T-helper 17 cell (primary cell): Measurements from ENCODE around the gene CES3. TPM values are rescaled to one million over a fixed set of nuclear protein-coding genes. Genes with fewer than 3 reads are reported as not detected.
"Not testable (repeated sequence)": the region's sequence is repeated elsewhere in the genome, so short reads cannot be mapped to it uniquely, and the experiment has no call there.

Experiments used
- ATAC-seq: fragments of 150-1000 bp; cut with Tn5 transposase; 2 replicates; pipeline ENCODE4 v1.10.0; 2021; ENCODE audit warnings: mild to moderate bottlenecking, moderate library complexity
- DNase-seq, 3 donors: peaks; one replicate each; pipeline versions ENCODE4 v3.0.0 to v3.0.0-alpha.2; 2020 to 2021
- H3K9me3 ChIP-seq: one replicate; pipeline ENCODE4 v1.7.0; 2013; ENCODE audit warnings: low read length, mild to moderate bottlenecking; ENCODE audit not compliant: control insufficient read depth, poor library complexity, severe bottlenecking
- H3K27ac Mint-ChIP-seq: one replicate; pipeline ENCODE4 v1.8.0; 2022; ENCODE audit warnings: mild to moderate bottlenecking, moderate library complexity, mixed read lengths
- H3K27me3 Mint-ChIP-seq: one replicate; pipeline ENCODE4 v1.8.0; 2022; ENCODE audit warnings: mixed read lengths
- H3K36me3 Mint-ChIP-seq: one replicate; pipeline ENCODE4 v1.8.0; 2022; ENCODE audit warnings: low read depth, mixed read lengths
- H3K4me1 Mint-ChIP-seq: one replicate; pipeline ENCODE4 v1.8.0; 2022; ENCODE audit warnings: mild to moderate bottlenecking, mixed read lengths
- H3K4me3 Mint-ChIP-seq: one replicate; pipeline ENCODE4 v1.8.0; 2022; ENCODE audit warnings: mild to moderate bottlenecking, moderate library complexity, mixed read lengths
- total RNA-seq, 4 donors: library from RNA in 2 of 4; stranded (reverse) in 2 of 4; gene quantifications; one replicate each; pipeline ENCODE4 v1.2.3 and lab custom pipeline; 2022 to 2026

The CES3 gene
- total RNA-seq, 2 donors from 2014 or later, result 0.63 to 1.3 TPM

DNA sequence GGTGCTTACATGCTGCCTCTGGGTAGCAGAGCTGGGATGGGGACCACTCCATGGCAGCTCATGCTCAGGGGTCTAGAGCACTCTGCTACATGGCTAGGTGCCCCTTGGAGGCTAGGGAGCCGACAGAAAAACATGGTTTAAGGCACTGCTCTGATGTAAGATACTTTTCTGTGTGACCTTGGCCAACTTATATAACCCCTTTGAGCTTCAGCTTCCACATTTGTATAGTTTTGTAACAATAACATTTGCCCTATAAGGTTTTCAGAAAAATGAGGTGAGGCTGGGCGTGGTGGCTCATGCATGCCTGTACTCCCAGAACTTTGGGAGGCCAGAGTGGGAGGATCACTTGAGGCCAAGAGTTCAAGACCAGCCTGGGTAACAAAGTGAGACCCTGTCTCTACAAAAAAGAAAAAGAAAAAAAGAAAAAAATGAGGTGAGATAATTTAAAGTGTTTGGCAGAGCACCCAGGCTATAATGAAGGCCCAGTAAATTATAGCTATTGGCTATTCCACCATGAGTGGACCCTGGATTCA lies 30.5 kb downstream of the CES3 start:
- peaks cover 4% of the 10 kb centered on the region for H3K4me1 Mint-ChIP-seq
- DNase-seq (no peak), ATAC-seq (no peak)
- H3K27ac Mint-ChIP-seq, result peak overlapping the region; percentile 21
- H3K4me3 Mint-ChIP-seq, result no peak overlapping the region
- H3K27me3 Mint-ChIP-seq, result no peaks in the 10 kb centered on the region
- H3K36me3 Mint-ChIP-seq, result no peaks in the 10 kb centered on the region
- H3K9me3 ChIP-seq, result no peaks in the 10 kb centered on the region

DNA sequence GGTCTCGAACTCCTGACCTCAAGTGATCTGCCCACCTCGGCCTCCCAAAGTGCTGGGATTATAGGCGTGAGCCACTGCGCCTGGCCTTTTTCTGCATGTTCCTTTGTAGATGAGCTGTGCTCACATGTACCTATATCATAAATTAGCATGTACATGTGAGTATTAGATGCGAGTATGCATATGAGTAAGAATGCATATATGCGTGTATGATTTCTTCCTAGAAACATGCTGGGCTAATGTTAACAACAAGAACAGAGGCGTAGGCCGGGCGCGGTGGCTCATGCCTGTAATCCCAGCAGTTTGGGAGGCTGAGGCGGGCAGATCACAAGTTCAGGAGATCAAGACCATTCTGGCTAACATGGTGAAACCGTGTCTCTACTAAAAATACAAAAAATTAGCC lies 32.5 kb downstream of the CES3 start:
- not testable (repeated sequence) for H3K4me3 Mint-ChIP-seq

DNA sequence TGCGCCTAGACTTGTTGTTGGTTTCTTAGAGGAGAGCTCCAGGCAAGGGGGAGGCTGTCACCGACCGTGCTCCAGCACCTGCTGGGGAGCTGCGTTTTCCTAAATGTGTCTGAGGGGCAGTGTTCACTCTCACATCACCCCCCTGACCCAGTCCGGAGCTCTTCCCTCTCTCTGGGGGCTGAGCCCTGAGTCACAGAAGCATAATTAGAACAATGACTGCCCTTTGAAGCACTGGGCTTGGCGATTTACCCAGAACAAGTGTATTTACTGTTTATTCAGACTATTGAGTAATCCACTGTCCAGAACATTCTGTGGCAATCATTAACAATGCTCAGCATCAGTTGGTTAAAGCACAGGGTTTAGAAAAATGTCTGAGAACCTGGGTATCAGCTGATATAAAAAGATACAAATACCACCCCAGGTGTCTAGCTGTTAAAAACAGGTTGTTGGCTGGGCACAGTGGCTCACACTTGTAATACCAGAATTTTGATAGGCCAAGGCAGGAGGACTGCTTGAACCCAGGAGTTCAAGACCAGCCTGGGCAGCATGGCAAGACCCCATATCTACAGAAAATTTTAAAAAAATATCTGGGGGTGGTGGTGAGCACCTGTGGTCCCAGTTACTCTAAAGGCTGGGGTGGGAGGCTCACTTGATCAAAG lies 35.4 kb downstream of the CES3 start:
- ATAC-seq (no peak), DNase-seq (no peak)
- no peak overlapping the region for H3K4me3 Mint-ChIP-seq
- H3K4me1 Mint-ChIP-seq, result peaks cover 11% of the 10 kb centered on the region
- H3K27ac Mint-ChIP-seq, result no peak overlapping the region
- no peaks in the 10 kb centered on the region for H3K36me3 Mint-ChIP-seq
- H3K27me3 Mint-ChIP-seq, result no peaks in the 10 kb centered on the region
- no peaks in the 10 kb centered on the region for H3K9me3 ChIP-seq

More for the DNA sequence above, 32.5 kb downstream of the CES3 start:
- H3K36me3 Mint-ChIP-seq, H3K27me3 Mint-ChIP-seq, H3K4me1 Mint-ChIP-seq, ATAC-seq, H3K9me3 ChIP-seq, H3K27ac Mint-ChIP-seq, DNase-seq: not testable (repeated sequence)

DNA sequence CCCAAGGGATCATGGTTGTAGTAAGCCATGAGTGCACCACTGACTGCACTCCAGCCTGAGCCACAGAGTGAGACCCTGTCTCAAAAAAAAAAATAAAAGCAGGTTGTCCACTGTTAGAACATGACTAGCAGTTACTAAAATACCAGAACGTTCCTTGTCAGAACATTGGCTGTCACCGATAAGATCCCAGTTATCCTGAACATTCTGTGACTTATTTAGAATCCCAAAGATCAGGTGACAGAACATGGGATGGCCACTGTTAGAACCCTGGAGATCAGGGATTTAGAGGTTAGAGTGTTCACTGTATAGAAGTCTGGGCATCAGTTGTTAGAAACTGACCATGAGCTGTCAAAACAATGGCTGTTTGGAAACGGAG lies 35.9 kb downstream of the CES3 start:
- peak overlapping the region; percentile 19 for H3K27ac Mint-ChIP-seq
- H3K9me3 ChIP-seq, result no peaks in the 10 kb centered on the region
- H3K4me3 Mint-ChIP-seq, result no peak overlapping the region
- H3K36me3 Mint-ChIP-seq, result no peaks in the 10 kb centered on the region
- DNase-seq (no peak), ATAC-seq (no peak)
- H3K4me1 Mint-ChIP-seq, result peaks cover 16% of the 10 kb centered on the region
- no peaks in the 10 kb centered on the region for H3K27me3 Mint-ChIP-seq

DNA sequence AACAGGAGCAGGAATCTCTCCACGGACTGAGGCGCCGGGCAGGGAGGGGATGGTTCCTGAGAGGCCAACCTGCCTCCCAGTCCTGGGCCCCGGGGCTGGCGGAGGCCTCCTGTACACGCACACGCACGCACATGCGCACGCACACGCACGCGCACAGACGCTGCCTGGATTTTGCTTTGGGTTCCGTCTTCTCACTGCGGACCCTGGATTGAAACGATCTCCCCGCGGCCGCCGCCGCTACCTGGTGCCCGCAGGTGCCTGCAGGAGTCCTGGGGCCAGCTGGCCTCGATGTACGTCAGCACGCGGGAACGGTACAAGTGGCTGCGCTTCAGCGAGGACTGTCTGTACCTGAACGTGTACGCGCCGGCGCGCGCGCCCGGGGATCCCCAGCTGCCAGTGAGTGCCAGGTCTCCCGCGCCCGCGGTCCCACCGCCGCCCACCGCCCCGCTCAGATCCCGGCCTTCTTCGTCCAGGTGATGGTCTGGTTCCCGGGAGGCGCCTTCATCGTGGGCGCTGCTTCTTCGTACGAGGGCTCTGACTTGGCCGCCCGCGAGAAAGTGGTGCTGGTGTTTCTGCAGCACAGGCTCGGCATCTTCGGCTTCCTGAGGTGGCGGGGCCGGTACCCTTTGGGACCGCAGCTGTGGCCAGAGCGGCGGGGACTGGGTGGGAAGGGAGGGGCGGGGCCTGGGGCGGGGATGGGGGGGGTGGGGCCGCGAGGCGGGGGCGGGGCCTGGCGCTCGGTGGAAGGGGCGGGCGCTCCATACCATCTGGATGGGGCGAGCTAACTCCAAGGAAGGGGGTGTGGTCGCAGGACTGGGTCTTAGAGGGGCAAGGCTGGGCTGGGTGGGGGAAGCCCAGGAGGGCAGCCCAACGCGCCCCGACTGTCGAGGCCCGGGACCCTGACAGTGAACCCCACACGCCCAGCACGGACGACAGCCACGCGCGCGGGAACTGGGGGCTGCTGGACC lies 39.6 kb downstream of the CES3 start:
- H3K27me3 Mint-ChIP-seq, result no peaks in the 10 kb centered on the region
- ATAC-seq (peak; percentile 84), DNase-seq (peak; percentile 44 to 54 (median 46))
- H3K36me3 Mint-ChIP-seq, result no peaks in the 10 kb centered on the region
- no peaks in the 10 kb centered on the region for H3K9me3 ChIP-seq
- peak overlapping the region; percentile 85 for H3K27ac Mint-ChIP-seq
- peak overlapping the region; percentile 88 for H3K4me3 Mint-ChIP-seq
- peaks cover 20% of the 10 kb centered on the region for H3K4me1 Mint-ChIP-seq

DNA sequence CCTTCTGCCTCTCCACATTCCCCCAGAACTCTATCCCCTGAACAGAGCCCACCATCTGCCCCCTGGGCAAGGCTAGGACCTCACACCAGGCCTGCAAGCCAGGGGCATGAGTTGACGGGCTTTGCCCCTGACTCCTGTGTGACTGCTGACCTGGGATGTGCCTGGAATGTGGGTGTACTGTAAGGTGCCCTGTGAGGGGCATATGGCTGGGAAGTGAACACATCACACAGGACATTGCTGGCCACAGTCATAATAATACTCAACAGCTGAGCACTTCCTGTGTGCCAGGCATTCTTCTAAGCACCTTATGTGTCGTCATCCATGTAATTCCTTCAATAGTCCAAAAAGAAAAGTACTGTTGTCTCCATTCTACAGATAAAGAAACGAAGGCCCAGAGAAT lies 40.7 kb downstream of the CES3 start:
- no peak for ATAC-seq
- H3K27ac Mint-ChIP-seq, result peak overlapping the region; percentile 76
- H3K4me1 Mint-ChIP-seq, result peaks cover 20% of the 10 kb centered on the region
- no peak for DNase-seq
- H3K36me3 Mint-ChIP-seq, result no peaks in the 10 kb centered on the region
- peak overlapping the region; percentile 88 for H3K4me3 Mint-ChIP-seq
- H3K27me3 Mint-ChIP-seq, result no peaks in the 10 kb centered on the region
- no peaks in the 10 kb centered on the region for H3K9me3 ChIP-seq

DNA sequence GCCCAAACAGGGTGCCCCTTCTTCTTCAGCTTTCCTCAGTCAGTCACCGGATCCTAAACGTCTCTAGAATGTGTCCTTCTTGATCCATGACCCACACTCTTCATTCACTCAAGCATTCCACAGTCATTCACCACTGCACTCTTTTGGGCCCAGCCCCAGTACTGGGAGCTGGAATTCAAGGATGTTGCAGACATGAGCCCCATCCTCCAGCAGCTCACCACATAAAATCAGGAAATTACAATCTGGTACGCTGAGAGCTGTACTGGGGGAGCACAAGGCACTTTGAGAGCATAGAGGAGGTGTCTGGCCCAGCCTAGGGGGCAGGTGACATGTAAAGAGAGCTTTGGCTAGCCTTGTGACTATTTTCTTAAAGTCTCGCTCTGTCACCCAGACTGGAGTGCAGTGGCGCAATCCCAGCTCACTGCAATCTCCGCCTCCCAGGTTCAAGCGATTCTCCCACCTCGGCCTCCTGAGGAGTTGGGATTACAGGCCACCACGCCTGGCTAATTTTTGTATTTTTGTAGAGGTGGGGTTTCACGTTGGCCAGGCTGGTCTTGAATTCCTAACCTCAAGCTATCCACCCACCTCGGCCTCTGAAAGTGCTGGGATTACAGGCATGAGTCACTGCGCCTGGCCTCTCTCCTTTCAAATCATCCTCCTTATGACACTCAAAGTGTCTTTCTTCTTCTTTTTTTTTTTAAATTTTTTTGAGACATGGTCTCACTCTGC lies 46.0 kb downstream of the CES3 start:
- H3K27me3 Mint-ChIP-seq, result no peaks in the 10 kb centered on the region
- peaks cover 5% of the 10 kb centered on the region for H3K4me1 Mint-ChIP-seq
- H3K27ac Mint-ChIP-seq, result peak overlapping the region; percentile 66
- no peak overlapping the region for H3K4me3 Mint-ChIP-seq
- DNase-seq (no peak), ATAC-seq (no peak)
- H3K9me3 ChIP-seq, result no peaks in the 10 kb centered on the region
- no peaks in the 10 kb centered on the region for H3K36me3 Mint-ChIP-seq

DNA sequence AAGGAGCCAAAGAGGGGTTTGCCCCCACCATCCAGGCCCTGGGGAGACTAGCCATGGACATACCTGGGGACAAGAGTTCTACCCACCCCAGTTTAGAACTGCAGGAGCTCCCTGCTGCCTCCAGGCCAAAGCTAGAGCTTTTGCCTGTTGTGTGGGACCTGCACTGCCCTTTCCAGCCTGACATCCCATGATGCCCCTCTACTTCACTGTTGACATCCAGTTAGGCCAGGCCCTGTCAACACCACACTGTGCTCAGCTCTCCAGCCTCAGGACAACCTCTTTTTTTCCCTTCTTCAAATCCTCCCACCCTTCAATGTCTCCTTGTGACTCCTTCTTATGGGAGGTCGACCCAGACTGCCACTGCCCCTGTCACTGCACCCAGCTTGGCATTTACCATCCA lies 48.1 kb downstream of the CES3 start:
- H3K36me3 Mint-ChIP-seq, result no peaks in the 10 kb centered on the region
- ATAC-seq, result no peak
- H3K4me1 Mint-ChIP-seq, result peaks cover 6% of the 10 kb centered on the region
- H3K4me3 Mint-ChIP-seq, result no peak overlapping the region
- peak overlapping the region; percentile 66 for H3K27ac Mint-ChIP-seq
- DNase-seq, result no peak
- no peaks in the 10 kb centered on the region for H3K27me3 Mint-ChIP-seq
- H3K9me3 ChIP-seq, result no peaks in the 10 kb centered on the region

DNA sequence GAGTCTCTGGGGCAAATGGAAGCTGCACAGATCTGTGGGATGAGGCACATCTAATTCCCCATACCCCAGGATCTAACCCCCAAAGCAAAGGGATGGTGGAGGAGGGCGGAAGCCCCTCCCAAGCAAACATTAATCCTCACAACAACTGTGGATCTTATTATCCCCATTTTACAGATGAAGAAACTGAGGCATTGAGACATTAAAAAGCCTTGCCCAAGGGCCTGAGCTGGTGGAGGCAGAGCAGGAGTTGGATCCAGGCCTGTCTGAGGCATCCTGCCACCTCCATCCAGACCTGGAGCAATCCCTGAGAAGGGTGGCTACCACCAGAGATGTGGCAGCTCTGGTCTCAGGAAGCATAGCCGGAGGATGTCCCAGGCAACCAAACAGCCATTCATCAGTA lies 50.2 kb downstream of the CES3 start:
- no peak for ATAC-seq
- DNase-seq, result no peak
- Mint-ChIP-seq H3K27ac (no peak overlapping the region), H3K4me3 (no peak overlapping the region), H3K4me1 (peaks cover 10% of the 10 kb centered on the region), H3K27me3 (no peaks in the 10 kb centered on the region), H3K36me3 (no peaks in the 10 kb centered on the region)
- no peaks in the 10 kb centered on the region for H3K9me3 ChIP-seq

DNA sequence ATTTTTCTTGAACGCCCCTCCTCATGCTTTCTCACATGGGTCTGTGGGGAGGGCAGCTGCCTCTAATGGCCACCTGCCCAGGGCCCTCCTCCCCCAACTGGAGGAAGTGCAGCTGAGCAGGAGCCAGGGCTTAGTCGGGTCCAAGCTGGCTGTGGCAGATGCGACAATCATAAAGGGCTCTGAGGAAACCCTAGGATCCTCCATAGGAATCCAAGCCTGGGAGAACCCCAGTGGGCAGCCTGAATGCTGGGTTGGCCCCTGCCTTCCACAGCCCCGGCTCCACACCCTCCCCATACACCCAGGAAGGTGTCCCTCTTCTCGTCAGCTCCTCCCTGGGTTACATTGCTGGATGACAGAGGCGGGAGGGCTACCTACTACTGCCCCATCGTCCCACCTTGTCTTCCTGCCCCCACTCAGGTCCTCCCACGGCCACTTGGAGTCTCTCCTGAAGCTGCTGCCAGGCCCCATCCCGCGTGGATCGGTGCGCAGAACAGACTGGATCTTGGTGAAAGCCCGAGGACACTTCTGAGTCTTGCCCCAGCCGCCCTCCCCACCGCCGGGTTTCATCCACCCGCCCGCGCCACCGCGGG lies 52.3 kb downstream of the CES3 start:
- Mint-ChIP-seq H3K27me3 (no peaks in the 10 kb centered on the region), H3K4me1 (peaks cover 10% of the 10 kb centered on the region), H3K36me3 (no peaks in the 10 kb centered on the region), H3K27ac (no peak overlapping the region), H3K4me3 (peak overlapping the region; percentile 89)
- DNase-seq, result no peak
- H3K9me3 ChIP-seq, result no peaks in the 10 kb centered on the region
- ATAC-seq, result no peak

DNA sequence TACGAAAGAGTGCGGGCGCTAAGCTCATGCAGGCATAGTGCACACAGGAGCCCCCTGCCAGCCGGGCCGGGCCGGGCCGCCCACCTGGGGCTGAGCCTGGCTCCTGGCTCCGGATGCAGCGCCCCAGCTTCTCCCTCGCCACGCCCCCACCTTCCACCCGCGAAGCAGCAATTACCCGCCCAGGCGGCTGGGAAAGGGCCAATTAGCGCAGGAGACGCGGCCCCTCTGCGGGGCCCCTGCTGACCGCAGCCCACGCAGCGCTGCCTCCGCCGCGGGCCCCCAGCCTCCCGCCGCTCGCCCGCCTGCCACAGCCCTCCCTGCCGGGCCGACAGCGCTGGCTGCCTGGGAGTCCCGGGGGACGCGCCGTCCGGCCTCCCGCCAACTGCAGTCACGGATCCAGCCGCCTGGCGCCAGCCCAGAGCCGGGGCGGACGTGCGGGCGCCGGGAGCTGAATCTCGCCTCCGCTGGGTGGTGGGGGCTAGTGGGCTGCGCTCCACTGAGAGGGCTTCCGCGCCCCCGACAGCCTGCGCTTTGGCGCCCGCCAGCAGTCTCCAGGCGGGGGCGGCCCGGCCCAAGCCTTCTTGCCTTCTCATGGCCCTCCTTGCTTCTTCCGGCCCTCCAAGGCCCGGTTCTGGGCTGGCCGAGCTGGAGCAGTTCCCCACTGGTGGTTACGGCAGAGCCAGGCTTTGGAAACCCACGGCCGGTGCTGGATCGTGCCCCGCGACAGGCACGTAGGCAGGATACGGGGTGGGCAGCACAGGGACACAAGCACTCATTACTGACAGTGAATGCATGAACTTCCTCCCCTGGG lies 53.0 kb downstream of the CES3 start:
- Mint-ChIP-seq H3K27me3 (no peaks in the 10 kb centered on the region), H3K4me1 (peaks cover 10% of the 10 kb centered on the region), H3K36me3 (no peaks in the 10 kb centered on the region), H3K27ac (peak overlapping the region; percentile 41), H3K4me3 (peak overlapping the region; percentile 89)
- DNase-seq, result peak; percentile 49 to 71 (median 62)
- no peaks in the 10 kb centered on the region for H3K9me3 ChIP-seq
- peak; percentile 59 for ATAC-seq

DNA sequence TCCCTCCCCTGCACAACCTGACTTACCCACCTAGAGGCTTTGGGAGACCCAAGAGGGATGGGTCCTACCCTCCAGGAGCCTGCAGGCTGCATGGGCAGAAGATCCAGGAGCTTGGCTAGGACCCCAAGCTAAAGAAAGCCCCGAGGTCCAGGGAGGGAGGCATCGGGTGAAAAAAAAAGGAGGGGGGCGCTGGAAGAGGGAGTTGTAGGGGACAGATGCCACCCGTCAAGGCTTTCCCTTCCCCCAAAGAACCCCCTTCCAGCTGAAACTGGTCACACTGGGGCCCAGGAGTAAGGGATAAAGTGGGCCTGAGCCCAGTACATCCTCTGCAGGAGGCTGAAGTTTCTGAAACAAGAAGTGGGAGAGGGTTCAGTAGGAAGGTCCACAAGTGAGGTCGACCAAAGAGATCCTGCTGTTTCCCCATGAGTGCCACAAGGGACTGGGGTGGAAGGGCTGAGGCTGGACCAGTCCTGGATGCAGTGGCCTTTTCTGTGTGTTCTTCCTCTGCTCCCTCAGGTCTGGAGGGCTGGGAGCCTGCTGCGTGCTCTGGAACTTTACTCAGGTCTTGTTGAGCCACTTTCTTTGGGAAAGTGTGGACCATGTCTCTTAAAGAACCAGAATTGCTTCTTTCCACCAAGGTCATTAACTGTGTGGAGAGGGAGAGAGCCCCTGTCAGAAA lies 53.7 kb downstream of the CES3 start:
- DNase-seq (no peak), ATAC-seq (no peak)
- Mint-ChIP-seq H3K27me3 (no peaks in the 10 kb centered on the region), H3K27ac (peak overlapping the region; percentile 41), H3K36me3 (no peaks in the 10 kb centered on the region), H3K4me1 (peaks cover 9% of the 10 kb centered on the region), H3K4me3 (peak overlapping the region; percentile 89)
- H3K9me3 ChIP-seq, result no peaks in the 10 kb centered on the region
